Ectodermal cell (in vitro differentiated cells): Measurements from ENCODE around the gene TMEM123.
"Not testable (repeated sequence)": the region's sequence is repeated elsewhere in the genome, so short reads cannot be mapped to it uniquely, and the experiment has no call there.

Experiments
- H3K27ac ChIP-seq: 2 replicates; pipeline ENCODE4 v1.7.0; 2013; ENCODE audit warnings: mild to moderate bottlenecking, low read depth, low read length; ENCODE audit not compliant: insufficient read depth, poor library complexity, severe bottlenecking
- H3K27me3 ChIP-seq: 2 replicates; pipeline ENCODE4 v1.7.0; 2013; ENCODE audit warnings: mild to moderate bottlenecking, low read length; ENCODE audit not compliant: insufficient read depth, control insufficient read depth, poor library complexity, severe bottlenecking
- H3K36me3 ChIP-seq: one replicate; pipeline ENCODE4 v1.7.0; 2013; ENCODE audit warnings: low read length; ENCODE audit not compliant: control insufficient read depth, insufficient read depth
- H3K4me1 ChIP-seq: one replicate; pipeline ENCODE4 v1.7.0; 2013; ENCODE audit warnings: low read length; ENCODE audit not compliant: control insufficient read depth, insufficient read depth
- H3K4me3 ChIP-seq: 2 replicates; pipeline ENCODE4 v1.7.0; 2013; ENCODE audit warnings: low read depth, low read length, control low read depth; ENCODE audit not compliant: insufficient read depth
- H3K9me3 ChIP-seq: 2 replicates; pipeline ENCODE4 v1.7.0; 2013; ENCODE audit warnings: mild to moderate bottlenecking, low read length, moderate library complexity; ENCODE audit not compliant: control insufficient read depth
- WGBS, 2 experiments: methylation state at CpG; one replicate each; pipeline ENCODE4 v1.1.7; 2013; ENCODE audit warnings: missing lambda C conversion rate in 2 of 2; 5-methylcytosine and 5-hydroxymethylcytosine counted together

Gene TMEM123

DNA sequence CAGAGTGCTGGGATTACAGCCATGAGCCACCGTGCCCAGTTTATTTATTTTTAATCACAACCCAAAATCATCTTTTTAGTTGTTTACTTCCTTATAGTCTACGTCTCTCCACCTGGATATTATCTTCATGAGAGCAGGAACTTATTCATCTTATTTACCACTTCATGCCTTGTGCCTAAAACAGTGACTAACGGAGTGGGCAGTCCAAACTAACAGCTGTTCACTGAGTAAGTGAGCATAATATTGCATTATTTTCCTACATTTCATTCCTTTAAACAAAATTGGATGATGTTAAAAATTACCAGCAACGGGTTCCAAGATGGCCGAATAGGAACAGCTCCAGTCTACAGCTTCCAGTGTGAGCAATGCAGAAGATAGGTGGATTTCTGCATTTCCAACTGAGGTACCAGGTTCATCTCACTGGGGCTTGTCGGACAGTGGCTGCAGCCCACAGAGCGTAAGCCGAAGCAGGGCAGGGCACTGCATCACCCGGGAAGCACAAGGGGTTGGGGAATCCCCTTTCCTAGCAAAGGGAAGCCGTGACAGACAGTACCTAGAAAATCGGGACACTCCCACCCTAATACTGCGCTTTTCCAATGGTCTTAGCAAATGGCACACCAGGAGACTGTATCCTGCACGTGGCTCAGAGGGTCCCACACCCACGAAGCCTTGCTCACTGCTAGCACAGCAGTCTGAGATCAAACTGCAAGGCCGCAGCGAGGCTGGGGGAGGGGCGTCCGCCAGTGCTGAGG is 14.1 kb downstream of the TMEM123 start:
- Histone ChIP-seq H3K27ac (no peak overlapping the region), H3K36me3 (peaks cover 7% of the 10 kb centered on the region), H3K27me3 (no peaks in the 10 kb centered on the region), H3K4me1 (no peaks in the 10 kb centered on the region), H3K9me3 (peaks cover 3% of the 10 kb centered on the region), H3K4me3 (no peak overlapping the region)
- 87 to 88% methylated on average over 18 of the region's 18 CpGs for WGBS, 2 experiments

GRCh38 chr11:102437727-102438126 is 14.8 kb downstream of the TMEM123 start:
- Histone ChIP-seq H3K4me1 (no peaks in the 10 kb centered on the region), H3K27ac (no peak overlapping the region), H3K27me3 (no peaks in the 10 kb centered on the region), H3K4me3 (no peak overlapping the region), H3K9me3 (peaks cover 3% of the 10 kb centered on the region), H3K36me3 (peaks cover 10% of the 10 kb centered on the region)
- WGBS, 2 experiments = 77 to 92% methylated on average over 2 of the region's 2 CpGs

GRCh38 chr11:102436976-102437375 is 15.6 kb downstream of the TMEM123 start:
- H3K27ac ChIP-seq = no peak overlapping the region
- WGBS, 2 experiments = 32 to 64% methylated on average over 1 to 2 of the region's 2 CpGs
- no peaks in the 10 kb centered on the region for H3K4me1 ChIP-seq
- no peaks in the 10 kb centered on the region for H3K27me3 ChIP-seq
- H3K9me3 ChIP-seq = peaks cover 3% of the 10 kb centered on the region
- peaks cover 10% of the 10 kb centered on the region for H3K36me3 ChIP-seq
- H3K4me3 ChIP-seq = no peak overlapping the region

DNA sequence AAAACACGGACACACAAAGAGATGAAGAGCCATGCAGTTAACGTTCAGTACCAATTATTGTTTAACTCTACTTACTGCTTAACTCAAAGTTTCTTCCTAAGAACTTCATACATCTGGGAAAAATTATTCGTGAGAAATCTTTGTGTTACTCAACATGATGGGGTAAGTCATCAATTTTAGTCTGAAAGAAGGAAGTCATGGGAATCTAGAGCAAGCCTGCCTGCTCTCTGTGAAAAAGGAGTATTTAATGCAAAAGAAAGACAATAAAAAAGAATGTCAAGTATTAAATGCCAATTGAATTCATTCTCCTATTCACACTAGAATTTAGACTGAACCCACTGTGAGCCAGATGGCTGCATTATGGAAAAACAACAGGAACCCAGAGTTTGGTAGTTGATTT is 16.0 kb downstream of the TMEM123 start:
- Histone ChIP-seq H3K4me1 (no peaks in the 10 kb centered on the region), H3K4me3 (no peak overlapping the region), H3K9me3 (peaks cover 3% of the 10 kb centered on the region), H3K36me3 (peaks cover 10% of the 10 kb centered on the region), H3K27me3 (no peaks in the 10 kb centered on the region), H3K27ac (no peak overlapping the region)
- 99 to 100% methylated on average over 2 to 3 of the region's 3 CpGs for WGBS, 2 experiments

GRCh38 chr11:102435688-102436087 is 16.9 kb downstream of the TMEM123 start:
- 98 to 100% methylated on average over 3 of the region's 3 CpGs for WGBS, 2 experiments
- Histone ChIP-seq H3K27me3 (no peaks in the 10 kb centered on the region), H3K4me3 (no peak overlapping the region), H3K9me3 (peaks cover 3% of the 10 kb centered on the region), H3K4me1 (no peaks in the 10 kb centered on the region), H3K36me3 (peaks cover 10% of the 10 kb centered on the region), H3K27ac (no peak overlapping the region)

GRCh38 chr11:102433571-102433970 is 19.0 kb downstream of the TMEM123 start:
- not testable (repeated sequence) for H3K4me3 ChIP-seq, H3K27me3 ChIP-seq, H3K27ac ChIP-seq, H3K9me3 ChIP-seq, H3K4me1 ChIP-seq
- peaks cover 10% of the 10 kb centered on the region for H3K36me3 ChIP-seq
- WGBS, 2 experiments = 85 to 90% methylated on average over 3 of the region's 3 CpGs

DNA sequence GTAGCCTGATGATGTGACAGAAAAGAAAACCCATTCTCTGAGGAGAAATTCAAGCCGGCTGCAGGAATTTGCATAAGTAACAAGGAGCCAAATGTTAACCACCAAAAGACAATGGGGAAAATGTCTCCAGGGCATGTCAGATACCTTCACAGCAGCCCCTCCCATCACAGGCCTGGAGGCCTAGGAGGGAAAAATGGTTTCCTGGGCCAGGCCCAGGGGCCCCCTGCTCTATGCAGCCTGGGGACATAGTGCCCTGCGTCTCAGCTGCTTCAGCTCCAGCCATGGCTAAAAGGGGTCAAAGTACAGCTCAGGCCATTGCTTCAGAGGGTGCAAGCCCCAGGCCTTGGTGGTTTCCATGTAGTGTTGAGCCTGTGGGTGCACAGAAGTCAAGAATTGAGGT is 20.0 kb downstream of the TMEM123 start:
- H3K36me3 ChIP-seq = peaks cover 10% of the 10 kb centered on the region
- not testable (repeated sequence) for H3K9me3 ChIP-seq, H3K27me3 ChIP-seq, H3K4me3 ChIP-seq, H3K27ac ChIP-seq, H3K4me1 ChIP-seq
- WGBS, 2 experiments = 93 to 95% methylated on average over 2 of the region's 2 CpGs

- no peak overlapping the region for H3K27ac ChIP-seq
- no peaks in the 10 kb centered on the region for H3K4me1 ChIP-seq
- peaks cover 3% of the 10 kb centered on the region for H3K9me3 ChIP-seq
- 84 to 100% methylated on average over 1 to 2 of the region's 2 CpGs for WGBS, 2 experiments
- peaks cover 10% of the 10 kb centered on the region for H3K36me3 ChIP-seq
- H3K4me3 ChIP-seq = no peak overlapping the region
- H3K27me3 ChIP-seq = no peaks in the 10 kb centered on the region
These were observed 21.2 kb downstream of the TMEM123 start for GRCh38 chr11:102431404-102431803.

DNA sequence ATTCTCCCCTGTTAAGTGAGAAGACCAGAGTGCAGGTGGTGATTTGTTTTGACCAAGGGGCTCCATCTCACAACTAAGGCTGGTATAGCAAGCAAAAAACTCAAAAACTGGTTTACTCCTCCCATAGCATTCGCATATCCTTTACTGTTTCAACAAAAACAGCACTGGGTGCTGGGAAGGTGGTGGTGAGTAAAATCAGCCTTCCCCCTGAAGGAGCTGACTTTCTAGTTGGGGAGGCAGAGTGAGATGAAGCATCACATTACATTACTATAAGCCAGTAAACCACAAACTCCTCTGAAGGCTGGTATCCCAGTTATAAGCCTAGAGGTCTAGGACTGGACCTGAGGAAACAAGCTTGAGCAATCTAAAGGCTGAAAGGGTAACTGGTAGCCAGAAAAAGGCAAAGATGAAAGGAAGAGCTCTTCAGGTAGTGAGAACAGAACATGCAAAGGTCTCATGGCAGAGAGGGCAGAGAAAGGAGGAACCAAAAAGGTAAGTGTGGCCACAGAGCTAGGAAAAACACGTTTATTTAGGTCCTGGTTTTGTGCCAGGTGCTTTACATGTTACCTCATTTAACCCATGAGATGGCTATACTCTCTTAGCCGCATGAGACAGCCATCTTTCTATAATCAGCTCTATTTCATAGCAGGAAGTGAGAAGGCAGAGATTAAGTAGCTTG is 22.3 kb downstream of the TMEM123 start:
- Histone ChIP-seq H3K27ac (no peak overlapping the region), H3K36me3 (peaks cover 8% of the 10 kb centered on the region), H3K27me3 (no peaks in the 10 kb centered on the region), H3K4me3 (no peak overlapping the region), H3K4me1 (no peaks in the 10 kb centered on the region), H3K9me3 (peaks cover 3% of the 10 kb centered on the region)
- 89 to 94% methylated on average over 2 to 3 of the region's 3 CpGs for WGBS, 2 experiments

DNA sequence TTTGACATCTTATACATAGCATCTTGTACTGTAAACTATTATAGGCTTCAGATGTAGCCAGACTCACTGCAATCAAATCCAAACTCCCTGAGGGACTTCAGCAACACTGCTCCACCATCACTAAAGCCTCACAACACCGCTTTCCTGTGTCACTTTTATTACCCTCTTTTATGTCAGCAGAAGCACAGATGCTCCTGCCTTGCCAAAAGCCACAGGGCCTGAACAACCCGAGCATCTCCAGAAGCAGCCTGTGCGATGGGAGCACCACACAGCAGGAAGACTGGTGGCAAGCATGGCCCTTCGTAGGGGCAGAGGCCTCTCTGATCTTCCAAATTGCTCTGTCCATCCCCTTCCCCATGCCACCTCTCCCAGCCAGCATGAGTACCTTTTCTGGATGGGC is 22.9 kb downstream of the TMEM123 start:
- WGBS, 2 experiments = 87 to 89% methylated on average over 4 of the region's 4 CpGs
- H3K9me3 ChIP-seq = peaks cover 3% of the 10 kb centered on the region
- H3K27ac ChIP-seq = no peak overlapping the region
- H3K27me3 ChIP-seq = no peaks in the 10 kb centered on the region
- no peak overlapping the region for H3K4me3 ChIP-seq
- H3K4me1 ChIP-seq = no peaks in the 10 kb centered on the region
- peaks cover 5% of the 10 kb centered on the region for H3K36me3 ChIP-seq
